PC-3 (cell line): Measurements from ENCODE around the gene C16orf87. TPM values are rescaled to one million over a fixed set of nuclear protein-coding genes. Genes with fewer than 3 reads are reported as not detected.

Experiments
- ATAC-seq: fragments of 200-7000 bp; cut with Tn5 transposase; 2 replicates; pipeline ENCODE4 v1.9.1; 2020; ENCODE audit warnings: mild to moderate bottlenecking, moderate library complexity
- BruUV-seq: library from RNA; stranded (reverse); fragments of 400-500 nt; replicated peaks from 2 replicates; lab custom pipeline; 2021; lab: Mats Ljungman, UMichigan
- CTCF ChIA-PET: fragments of 300-600 bp; sonication (Branson Sonifier 250); formaldehyde crosslinking; loops from one replicate; lab custom pipeline; 2022; ENCODE audit warnings: antibody characterized with exemption; lab: Charles Lee
- POLR2A ChIA-PET: fragments of 300-600 bp; sonication (Branson Sonifier 250); formaldehyde crosslinking; loops from one replicate; lab custom pipeline; 2022; ENCODE audit warnings: antibody characterized with exemption; ENCODE audit not compliant: unreplicated experiment; lab: Charles Lee
- DNase-seq: peaks from one replicate; pipeline ENCODE4 v3.0.0-alpha.2; 2015
- H2AFZ ChIP-seq: fragments of 300-600 bp; sonication (generic); 2 replicates; pipeline ENCODE4 v1.6.0; 2016; ENCODE audit warnings: antibody characterized with exemption, low read length
- H3F3A ChIP-seq: fragments of 300-600 bp; sonication (generic); one replicate; pipeline ENCODE4 v1.6.0; 2017; ENCODE audit warnings: antibody characterized with exemption, low read length, control low read depth, mild to moderate bottlenecking; ENCODE audit not compliant: unreplicated experiment
- H3K27ac ChIP-seq: fragments of 300-600 bp; sonication (generic); 2 replicates; pipeline ENCODE4 v1.5.1; 2016; ENCODE audit warnings: mild to moderate bottlenecking, low read length
- H3K27me3 ChIP-seq: fragments of 300-600 bp; sonication (generic); 2 replicates; pipeline ENCODE4 v1.6.1; 2016; ENCODE audit warnings: low read length, mixed read lengths
- H3K36me3 ChIP-seq: fragments of 300-600 bp; sonication (generic); 2 replicates; pipeline ENCODE4 v1.6.1; 2016; ENCODE audit warnings: low read depth, mixed run types, low read length, mixed read lengths
- H3K4me1 ChIP-seq: fragments of 300-600 bp; sonication (generic); 2 replicates; pipeline ENCODE4 v1.5.1; 2016; ENCODE audit warnings: low read length; ENCODE audit not compliant: insufficient read depth
- H3K4me2 ChIP-seq: fragments of 300-600 bp; sonication (generic); 2 replicates; pipeline ENCODE4 v1.6.0; 2016; ENCODE audit warnings: low read length
- H3K4me3 ChIP-seq: fragments of 300-600 bp; sonication (generic); 2 replicates; pipeline ENCODE4 v1.5.1; 2016; ENCODE audit warnings: mild to moderate bottlenecking, low read length, mixed read lengths
- H3K79me2 ChIP-seq: fragments of 300-600 bp; sonication (generic); 2 replicates; pipeline ENCODE4 v1.6.1; 2017; ENCODE audit warnings: low read length, mixed read lengths
- H3K9ac ChIP-seq: fragments of 300-600 bp; sonication (generic); 2 replicates; pipeline ENCODE4 v1.6.0; 2016; ENCODE audit warnings: mild to moderate bottlenecking, low read length
- H3K9me2 ChIP-seq: fragments of 300-600 bp; sonication (generic); replicated peaks from 2 replicates; pipeline ENCODE4 v1.6.1; 2016; ENCODE audit warnings: mixed run types, low read length, mixed read lengths
- H3K9me3 ChIP-seq: fragments of 300-600 bp; sonication (generic); 2 replicates; pipeline ENCODE4 v1.6.1; 2016; ENCODE audit warnings: low read length, mixed read lengths
- H4K20me1 ChIP-seq: fragments of 300-600 bp; sonication (generic); 2 replicates; pipeline ENCODE4 v1.6.1; 2016; ENCODE audit warnings: low read length, mixed read lengths
- EZH2 ChIP-seq: fragments of 300-600 bp; sonication (generic); IDR thresholded peaks from one replicate; pipeline ENCODE4 v1.6.1; 2017; ENCODE audit warnings: antibody characterized with exemption, mild to moderate bottlenecking, low read length; ENCODE audit not compliant: unreplicated experiment
- EZH2phosphoT487 ChIP-seq: fragments of 300-600 bp; sonication (generic); IDR thresholded peaks from 2 replicates; pipeline ENCODE4 v1.6.1; 2018; ENCODE audit warnings: mild to moderate bottlenecking, antibody characterized with exemption, low read length, borderline replicate concordance
- intact Hi-C: fragments of 100-400 bp; cut with micrococcal nuclease; formaldehyde crosslinking; loops from 2 replicates; pipeline ENCODE4 v1.9.0; 2023
- total RNA-seq: library from RNA; depleted of rRNA; stranded (reverse); fragments of >200 nt; gene quantifications from 2 replicates; pipeline ENCODE4 v1.2.3, GENCODE V29; 2014
- TF ChIP-seq, protein P1 (sequence below): fragments of 300-600 bp; sonication (generic); conservative IDR thresholded peaks from 2 replicates; pipeline ENCODE4 v1.5.1; 2017; ENCODE audit warnings: antibody characterized with exemption, low read depth, mild to moderate bottlenecking, low read length

The C16orf87 gene
- total RNA-seq, 1 experiment from 2014 or later, result 4.0 TPM

- Histone ChIP-seq H3K9ac (no peak overlapping the region), H3K4me1 (no peaks in the 10 kb centered on the region), H3K79me2 (peaks cover 40% of the 10 kb centered on the region; the same call in 1 of the 2 replicates), H3K9me2 (no peaks in the 10 kb centered on the region), H3K9me3 (no peaks in the 10 kb centered on the region), H3F3A (no peaks in the 10 kb centered on the region), H3K27me3 (no peaks in the 10 kb centered on the region), H3K4me3 (no peak overlapping the region), H3K27ac (no peak overlapping the region), H3K4me2 (no peak overlapping the region), H3K36me3 (peaks cover 19% of the 10 kb centered on the region; the same call in 1 of the 2 replicates), H4K20me1 (no peaks in the 10 kb centered on the region), H2AFZ (no peak overlapping the region)
- ATAC-seq (peak; percentile 51; the same call in 1 of the 2 replicates), DNase-seq (peak; percentile 11)
- TF ChIP-seq EZH2 (no peak), EZH2phosphoT487 (no peak)
- TF ChIP-seq, protein P1, sequence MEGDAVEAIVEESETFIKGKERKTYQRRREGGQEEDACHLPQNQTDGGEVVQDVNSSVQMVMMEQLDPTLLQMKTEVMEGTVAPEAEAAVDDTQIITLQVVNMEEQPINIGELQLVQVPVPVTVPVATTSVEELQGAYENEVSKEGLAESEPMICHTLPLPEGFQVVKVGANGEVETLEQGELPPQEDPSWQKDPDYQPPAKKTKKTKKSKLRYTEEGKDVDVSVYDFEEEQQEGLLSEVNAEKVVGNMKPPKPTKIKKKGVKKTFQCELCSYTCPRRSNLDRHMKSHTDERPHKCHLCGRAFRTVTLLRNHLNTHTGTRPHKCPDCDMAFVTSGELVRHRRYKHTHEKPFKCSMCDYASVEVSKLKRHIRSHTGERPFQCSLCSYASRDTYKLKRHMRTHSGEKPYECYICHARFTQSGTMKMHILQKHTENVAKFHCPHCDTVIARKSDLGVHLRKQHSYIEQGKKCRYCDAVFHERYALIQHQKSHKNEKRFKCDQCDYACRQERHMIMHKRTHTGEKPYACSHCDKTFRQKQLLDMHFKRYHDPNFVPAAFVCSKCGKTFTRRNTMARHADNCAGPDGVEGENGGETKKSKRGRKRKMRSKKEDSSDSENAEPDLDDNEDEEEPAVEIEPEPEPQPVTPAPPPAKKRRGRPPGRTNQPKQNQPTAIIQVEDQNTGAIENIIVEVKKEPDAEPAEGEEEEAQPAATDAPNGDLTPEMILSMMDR, result no peak
- CTCF ChIA-PET, result no interaction called here
- POLR2A ChIA-PET, result no interaction called here
- intact Hi-C loops, result no loop called here
- BruUV-seq, result no TSS peak
Measured at GRCh38 chr16:46812781-46813540, 18.0 kb downstream of the C16orf87 start.

DNA sequence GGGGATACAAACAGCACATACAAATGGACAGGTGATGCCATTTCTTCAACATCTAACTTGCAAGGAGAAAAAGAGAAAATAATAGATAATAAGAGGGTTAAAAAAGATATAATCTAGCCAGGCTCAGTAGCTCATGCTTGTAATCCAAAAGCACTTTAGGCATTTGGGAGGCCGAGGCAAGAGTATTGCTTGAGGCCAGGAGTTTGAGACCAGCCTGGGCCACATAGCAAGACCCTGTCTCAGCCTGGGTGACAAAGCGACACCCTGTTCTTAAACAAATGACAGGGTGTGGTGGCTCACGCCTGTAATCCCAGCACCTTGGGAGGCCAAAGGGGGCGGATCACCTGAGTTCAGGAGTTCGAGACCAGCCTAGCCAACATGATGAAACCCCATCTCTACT lies 19.3 kb downstream of the C16orf87 start:
- POLR2A ChIA-PET, result no interaction called here
- H2AFZ ChIP-seq, result no peak overlapping the region
- no peak overlapping the region for H3K27ac ChIP-seq
- H3K4me2 ChIP-seq, result no peak overlapping the region
- H3K9ac ChIP-seq, result no peak overlapping the region
- peaks cover 36% of the 10 kb centered on the region; the same call in 1 of the 2 replicates for H3K79me2 ChIP-seq
- H3K4me1 ChIP-seq, result no peaks in the 10 kb centered on the region
- H3K9me2 ChIP-seq, result no peaks in the 10 kb centered on the region
- CTCF ChIA-PET, result no interaction called here
- no TSS peak for BruUV-seq
- TF ChIP-seq EZH2phosphoT487 (no peak), EZH2 (no peak)
- intact Hi-C loops, result no loop called here
- no peaks in the 10 kb centered on the region for H3F3A ChIP-seq
- DNase-seq, result no peak
- no peak for ATAC-seq
- peaks cover 16% of the 10 kb centered on the region; the same call in 1 of the 2 replicates for H3K36me3 ChIP-seq
- H3K9me3 ChIP-seq, result no peaks in the 10 kb centered on the region
- H4K20me1 ChIP-seq, result no peaks in the 10 kb centered on the region
- H3K4me3 ChIP-seq, result no peak overlapping the region
- H3K27me3 ChIP-seq, result no peaks in the 10 kb centered on the region

GRCh38 chr16:46808997-46809396 lies 22.0 kb downstream of the C16orf87 start:
- Histone ChIP-seq H3F3A (no peaks in the 10 kb centered on the region), H3K27ac (no peak overlapping the region), H2AFZ (no peak overlapping the region), H3K36me3 (0 out of 2 replicates have a peak, but pooled peaks cover 10% of the 10 kb centered on the region), H3K4me2 (no peak overlapping the region), H3K9me2 (no peaks in the 10 kb centered on the region), H3K79me2 (peaks cover 16% of the 10 kb centered on the region; the same call in 1 of the 2 replicates), H3K27me3 (no peaks in the 10 kb centered on the region), H3K9me3 (no peaks in the 10 kb centered on the region), H4K20me1 (no peaks in the 10 kb centered on the region), H3K9ac (no peak overlapping the region), H3K4me1 (no peaks in the 10 kb centered on the region), H3K4me3 (no peak overlapping the region)
- intact Hi-C loops, result no loop called here
- ATAC-seq (no peak), DNase-seq (no peak)
- BruUV-seq, result no TSS peak
- CTCF ChIA-PET, result no interaction called here
- POLR2A ChIA-PET, result no interaction called here
- TF ChIP-seq, protein P1, result no peak
- TF ChIP-seq EZH2phosphoT487, result no peak
- no peak for TF ChIP-seq EZH2
